Activated T-helper 1 cell treated with anti-CD3 and anti-CD28 coated beads, Interleukin-2, amount 50 U/mL, for 16 hours (primary cell): ENCODE data around the gene PLLP.
"Not testable (repeated sequence)": the region's sequence is repeated elsewhere in the genome, so short reads cannot be mapped to it uniquely, and the experiment has no call there.

Experiments used
- DNase-seq, 2 donors: peaks; one replicate each; pipeline ENCODE4 v3.0.0-alpha.2; 2020; ENCODE audit warnings: low read depth in 1 of 2, low spot score in 1 of 2

Gene PLLP

DNA sequence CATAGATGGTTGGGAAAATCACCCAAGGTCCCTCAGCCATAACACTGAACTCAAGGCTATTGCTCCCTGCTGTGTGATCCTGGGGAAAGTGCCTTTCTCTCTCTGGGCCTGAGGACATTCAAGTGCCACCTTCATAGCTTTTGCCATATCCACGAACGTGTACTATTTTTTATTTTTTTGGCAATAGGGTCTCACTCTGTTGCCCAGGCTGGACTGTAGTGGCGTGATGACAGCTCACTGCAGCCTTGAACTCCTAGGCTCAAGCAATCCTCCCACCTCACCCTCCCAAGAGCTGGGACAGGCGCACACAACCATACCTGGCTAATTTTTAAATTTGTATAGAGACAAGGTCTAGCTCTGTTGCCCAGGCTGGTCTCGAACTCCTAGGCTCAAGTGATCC lies 10.6 kb downstream of the PLLP start:
- no peak for DNase-seq

- no peak for DNase-seq
These were observed 11.1 kb downstream of the PLLP start for GRCh38 chr16:57273359-57273758.

- no peak for DNase-seq
These were observed 12.5 kb downstream of the PLLP start for GRCh38 chr16:57271867-57272495.

- DNase-seq, result no peak
These were observed 13.5 kb downstream of the PLLP start for GRCh38 chr16:57271063-57271345.

GRCh38 chr16:57270221-57271062 lies 14.0 kb downstream of the PLLP start:
- no peak for DNase-seq

DNA sequence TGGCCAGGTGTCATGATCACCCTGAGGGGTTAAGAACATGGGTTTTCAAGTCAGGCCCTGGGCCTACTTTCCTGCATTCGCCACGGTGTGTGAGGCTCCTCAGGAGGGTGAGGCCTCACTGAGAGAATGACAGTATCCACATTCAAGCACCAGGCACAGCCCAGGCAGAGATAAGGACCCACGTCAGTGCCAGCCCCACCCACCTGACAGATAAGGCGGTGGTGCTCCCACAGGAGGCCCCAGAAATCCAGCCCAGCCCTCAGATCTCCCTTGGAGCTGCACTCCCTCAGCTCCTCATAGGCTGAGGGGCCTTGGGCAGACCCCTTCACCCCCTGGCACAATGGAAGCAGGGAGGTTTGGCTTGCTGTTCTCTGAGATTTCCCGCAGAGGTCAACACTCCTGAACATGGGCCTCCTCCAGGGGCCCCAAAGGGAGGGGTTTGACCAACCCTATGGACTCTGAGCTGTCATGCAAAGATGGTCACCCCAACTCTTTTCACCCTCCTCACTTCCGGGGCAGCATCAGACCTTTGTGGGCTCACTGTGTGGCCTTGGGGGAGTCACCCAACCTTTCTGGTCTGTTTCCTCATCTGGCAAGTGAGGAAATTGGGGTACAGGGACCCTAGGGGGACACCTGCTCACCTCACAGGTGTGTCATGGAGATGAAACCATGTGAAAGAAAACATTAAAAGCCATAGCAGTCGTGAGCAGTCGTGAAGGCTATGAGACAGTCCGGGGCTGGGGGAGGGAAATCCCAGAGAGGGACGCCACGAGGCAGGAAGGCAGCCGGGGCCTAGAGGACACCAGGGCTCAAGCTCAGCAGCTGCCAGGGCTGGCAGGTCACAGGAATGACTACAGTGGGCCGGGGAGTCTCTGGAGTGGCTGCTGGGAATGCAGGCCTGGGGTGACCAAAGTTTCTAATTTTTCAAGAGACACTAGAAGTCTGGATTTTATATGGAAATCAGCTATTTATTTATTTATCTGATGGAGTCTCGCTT lies 15.4 kb downstream of the PLLP start:
- no peak for DNase-seq

DNA sequence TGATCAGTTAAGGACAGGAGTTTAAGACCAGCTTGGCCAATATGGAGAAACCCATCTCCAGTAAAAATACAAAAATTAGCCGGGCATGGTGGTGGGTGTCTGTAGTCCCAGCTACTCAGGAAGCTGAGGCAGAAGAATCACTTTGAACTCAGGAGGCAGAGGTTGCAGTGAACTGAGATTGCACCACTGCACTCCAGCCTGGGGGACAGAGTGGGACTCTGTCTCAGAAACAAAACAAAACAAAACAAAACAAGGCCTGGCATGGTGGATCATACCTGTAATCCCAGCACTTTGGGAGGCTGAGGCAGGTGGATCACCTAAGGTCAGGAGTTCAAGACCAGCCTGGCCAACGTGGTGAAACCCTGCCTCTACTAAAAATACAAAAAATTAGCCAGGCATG lies 17.1 kb downstream of the PLLP start:
- not testable (repeated sequence) for DNase-seq

DNA sequence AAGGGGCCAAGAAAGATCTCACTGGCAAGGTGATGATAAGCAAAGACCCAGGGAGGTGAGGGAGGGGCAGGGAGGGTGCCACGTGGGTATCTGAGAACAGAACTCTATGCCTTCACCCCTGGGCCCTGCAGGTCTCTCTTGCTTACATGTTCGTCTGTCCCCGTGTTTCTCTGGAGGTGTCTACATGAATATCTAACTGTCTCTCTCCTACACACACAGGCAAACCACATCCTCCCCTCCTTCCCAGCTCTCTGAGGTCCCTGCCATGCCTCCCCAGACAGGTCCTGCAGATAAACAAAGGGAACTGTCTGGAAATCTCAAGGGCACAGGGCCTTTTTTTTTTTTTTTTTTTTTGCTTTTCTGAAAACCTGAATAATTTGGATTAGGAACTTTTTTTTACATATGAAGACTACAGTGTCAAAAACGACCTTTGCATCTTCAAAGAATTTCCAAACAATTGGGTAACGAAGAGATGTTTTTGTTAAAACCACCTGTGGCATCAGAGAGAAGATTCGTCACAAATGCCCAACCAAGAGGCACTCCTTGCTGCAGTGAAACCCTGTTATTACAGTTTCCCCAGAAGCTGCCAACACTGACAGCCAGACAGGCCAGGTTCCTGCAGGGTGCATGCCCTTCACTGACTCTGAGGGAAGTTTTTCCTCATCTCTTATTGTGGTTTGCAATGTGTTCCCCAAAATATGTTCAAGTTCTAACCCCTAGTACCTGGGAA lies 17.8 kb downstream of the PLLP start:
- DNase-seq, result no peak

DNA sequence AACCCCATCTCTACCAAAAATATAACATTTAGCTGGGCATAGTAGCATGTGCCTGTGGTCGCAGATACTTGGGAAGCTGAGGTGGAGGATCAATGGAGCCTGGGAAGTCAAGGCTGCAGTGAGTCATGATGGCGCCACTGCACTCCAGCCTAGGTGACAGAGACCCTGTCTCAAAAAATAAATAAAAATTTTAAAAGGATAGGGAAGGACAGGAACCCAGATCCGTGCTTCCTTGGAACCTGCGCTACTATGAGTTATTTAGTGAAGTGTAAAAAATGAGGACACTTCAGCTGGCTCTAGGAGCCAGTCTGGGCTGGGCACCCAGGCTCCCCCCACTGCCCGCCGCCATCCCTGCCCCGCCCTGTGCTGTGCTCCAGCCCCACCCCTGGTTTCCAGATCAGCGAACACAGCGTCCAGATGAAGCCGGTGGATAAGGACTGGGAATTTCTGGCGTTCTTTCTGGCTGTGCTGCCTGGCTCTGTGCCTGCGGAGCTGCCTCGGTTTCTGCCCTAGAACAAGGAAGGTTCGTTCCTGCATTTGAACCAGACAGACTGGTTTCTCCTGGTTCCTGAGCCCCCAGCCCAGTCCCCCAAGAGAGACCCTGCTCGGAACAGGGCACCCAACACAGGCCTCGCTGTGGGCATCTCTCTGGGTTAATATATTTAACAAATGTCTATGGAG lies 18.5 kb downstream of the PLLP start:
- DNase-seq, result no peak

DNA sequence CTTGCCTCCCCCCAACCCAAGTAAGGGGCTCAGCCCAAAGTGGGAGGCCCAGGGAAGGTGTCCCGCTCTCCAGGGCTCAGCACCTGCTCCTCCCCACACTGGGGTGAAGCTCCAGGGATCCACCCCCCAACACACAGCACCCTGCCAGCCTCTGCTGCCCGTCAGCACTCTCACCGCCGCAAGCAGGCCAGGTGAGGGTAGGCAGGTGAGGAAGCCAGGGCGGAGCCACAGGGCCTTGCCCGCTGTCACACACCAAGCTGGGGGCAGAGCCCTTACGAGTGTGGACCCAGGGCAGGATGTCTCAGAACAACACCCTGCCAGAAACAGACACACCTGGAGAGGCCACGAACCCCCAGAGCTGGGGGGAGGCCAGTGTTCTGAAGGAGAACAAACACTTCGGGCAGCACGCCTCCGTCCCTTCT lies 19.5 kb downstream of the PLLP start:
- DNase-seq, result no peak

DNA sequence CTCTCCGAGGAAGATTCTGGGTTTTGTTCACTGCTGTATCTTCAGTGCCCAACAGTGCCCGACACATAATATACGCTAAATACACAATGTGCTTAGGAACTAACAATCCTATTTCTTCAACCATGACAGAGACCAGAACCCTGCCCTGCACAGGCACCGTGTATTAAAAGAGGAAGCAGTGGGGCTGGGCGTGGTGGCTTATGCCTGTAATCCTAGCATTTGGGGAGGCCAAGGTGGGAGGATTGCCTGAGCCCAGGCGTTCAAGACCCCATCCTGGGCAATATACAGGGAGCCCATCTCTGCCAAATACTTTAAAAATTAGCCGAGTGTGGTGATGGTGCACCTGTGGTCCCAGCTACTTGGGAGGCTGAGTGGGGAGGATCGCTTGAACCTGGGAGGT lies 20.1 kb downstream of the PLLP start:
- no peak for DNase-seq

- no peak for DNase-seq
These were observed 20.7 kb downstream of the PLLP start for GRCh38 chr16:57263541-57264351.

DNA sequence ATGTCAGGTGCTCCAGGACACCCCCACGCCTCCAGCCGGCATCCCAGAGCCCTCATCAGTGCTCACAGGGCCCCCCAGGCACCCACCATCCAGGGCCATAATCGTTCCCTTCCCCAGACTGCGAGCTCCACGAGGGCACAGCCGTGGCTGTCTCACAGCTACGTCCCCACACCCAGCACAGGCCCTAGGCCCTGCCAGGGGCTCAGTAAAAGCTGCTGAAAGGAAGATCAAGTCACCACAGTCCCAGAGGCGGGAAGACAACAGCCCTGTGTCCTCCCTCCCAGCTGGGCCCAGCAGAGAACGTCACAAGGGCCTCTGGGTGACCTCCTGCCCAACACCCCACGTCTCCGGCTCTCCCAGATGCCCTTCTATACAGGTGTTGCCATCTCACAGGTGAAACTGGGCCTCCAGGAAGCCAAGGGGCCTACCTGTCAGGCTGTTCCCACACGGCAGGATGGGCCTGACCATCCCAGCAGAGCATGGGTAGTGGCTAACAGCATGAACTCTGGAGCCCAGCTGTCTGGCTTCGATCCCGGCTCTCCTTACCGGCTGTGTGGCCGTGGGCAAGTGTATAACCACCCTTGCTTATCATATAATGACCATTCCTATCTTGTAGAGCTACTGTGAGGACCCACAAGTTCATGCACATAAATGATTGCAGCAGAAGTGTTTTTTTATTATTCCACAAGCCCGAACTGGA lies 21.5 kb downstream of the PLLP start:
- DNase-seq, result no peak

GRCh38 chr16:57261806-57262205 lies 22.7 kb downstream of the PLLP start:
- DNase-seq, result no peak

GRCh38 chr16:57260294-57260929 lies 24.1 kb downstream of the PLLP start:
- DNase-seq, result no peak

DNA sequence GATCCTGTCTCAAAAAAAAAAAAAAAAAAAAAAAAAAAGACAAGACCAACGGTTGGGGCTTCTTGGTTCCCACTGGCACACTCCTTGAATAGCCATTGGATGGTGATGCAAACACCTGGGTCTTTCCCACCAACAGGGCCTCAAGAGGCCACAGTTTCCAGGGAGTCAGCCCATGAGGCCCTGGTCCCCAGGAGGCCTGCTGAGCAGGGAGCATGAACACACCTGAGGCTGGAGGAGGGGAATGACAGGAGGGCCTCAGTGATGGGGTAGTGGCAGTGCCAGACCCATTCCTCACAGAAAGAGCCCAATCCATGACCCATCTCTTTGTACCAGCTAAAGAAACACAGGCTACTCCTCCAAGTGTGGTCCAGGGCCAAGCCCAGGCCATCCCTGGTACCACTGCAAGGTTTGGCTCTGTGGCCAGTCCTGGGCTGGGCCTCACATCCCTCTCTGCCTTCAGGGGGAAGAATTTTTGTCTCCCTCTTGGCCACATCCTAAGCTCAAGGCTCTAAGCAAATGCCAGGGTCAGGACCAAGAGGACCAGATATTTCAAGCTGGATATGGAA lies 25.5 kb downstream of the PLLP start:
- no peak for DNase-seq

- no peak for DNase-seq
These were observed 26.1 kb downstream of the PLLP start for GRCh38 chr16:57258226-57258909.
